HG03558 (cell line): ENCODE measurements around the gene ZCCHC14.

Source experiments
- ATAC-seq: cut with Tn5 transposase; IDR thresholded peaks from one replicate; pipeline ENCODE4 v1.9.1; 2021; ENCODE audit warnings: moderate number of reproducible peaks; ENCODE audit not compliant: unreplicated experiment; ENCODE audit errors: extremely low read depth

Gene ZCCHC14

DNA sequence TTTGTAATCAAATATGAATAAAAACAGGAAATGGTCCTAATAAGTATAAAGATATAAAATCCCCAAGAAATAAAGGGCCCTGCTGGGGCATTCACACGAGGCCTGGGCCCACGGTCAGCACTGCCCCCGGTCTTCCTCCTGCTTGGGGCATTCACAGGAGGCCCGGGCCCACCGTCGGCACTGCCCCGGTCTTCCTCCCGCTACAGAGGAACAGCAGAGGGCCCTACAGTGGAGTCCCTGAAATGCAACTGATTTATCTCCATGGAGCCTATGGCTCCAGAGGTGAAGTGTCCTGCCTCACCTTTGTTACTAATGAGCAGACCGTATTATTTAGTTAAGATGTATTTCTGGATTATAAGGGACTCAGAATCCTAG lies 54.2 kb downstream of the ZCCHC14 start:
- ATAC-seq, result no peak

DNA sequence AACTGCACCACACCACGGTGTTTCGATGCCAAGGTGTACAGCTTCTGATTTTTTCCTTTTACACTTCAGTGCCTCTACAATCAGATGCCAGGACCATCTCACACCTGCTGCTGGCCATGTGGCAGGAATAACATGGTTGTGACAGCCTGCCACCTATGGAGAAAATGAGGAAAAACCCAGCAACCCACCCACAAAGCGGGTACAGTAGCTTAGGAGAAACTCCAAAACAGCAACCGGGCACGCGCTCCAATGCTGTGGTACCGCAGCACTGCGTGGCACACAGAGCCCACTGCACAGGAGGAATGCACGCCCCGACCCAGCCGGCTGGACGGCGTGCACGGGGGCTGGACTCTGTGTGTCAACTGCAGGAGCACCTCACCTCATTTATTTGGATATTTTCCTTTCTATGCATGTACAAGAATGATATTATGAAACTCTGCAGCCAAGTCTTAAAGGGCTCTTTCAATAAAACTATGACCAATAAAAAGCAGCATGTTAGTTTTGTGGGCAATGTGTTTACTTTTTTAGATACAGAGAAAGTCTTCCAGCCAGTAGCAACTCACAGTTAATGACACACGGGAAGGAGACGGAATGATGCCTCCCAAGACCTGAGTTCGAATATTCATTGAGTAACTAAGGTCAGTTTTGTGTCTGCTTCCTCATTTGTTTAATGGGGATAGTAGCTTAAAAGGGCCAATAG lies 54.8 kb downstream of the ZCCHC14 start:
- ATAC-seq, result no peak

DNA sequence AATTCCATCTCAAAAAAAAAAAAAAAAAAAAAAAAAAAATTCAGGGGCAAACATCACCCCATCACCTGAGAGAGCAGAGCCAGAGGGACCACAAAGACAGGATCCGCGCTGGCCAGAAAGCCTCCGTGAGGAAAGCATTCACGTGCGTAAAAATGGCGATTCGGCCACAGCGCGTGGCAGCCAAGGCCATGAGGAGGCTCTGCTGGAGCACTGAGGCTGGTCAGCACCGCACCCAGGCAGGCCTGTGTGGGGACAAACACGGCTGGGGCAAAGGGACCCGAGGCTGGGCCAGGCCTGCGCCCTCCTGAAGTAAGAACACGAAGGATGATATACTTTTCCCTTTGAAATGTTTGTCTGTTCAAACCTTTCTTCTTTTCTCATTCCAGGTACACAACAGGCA lies 55.5 kb downstream of the ZCCHC14 start:
- ATAC-seq, result no peak

DNA sequence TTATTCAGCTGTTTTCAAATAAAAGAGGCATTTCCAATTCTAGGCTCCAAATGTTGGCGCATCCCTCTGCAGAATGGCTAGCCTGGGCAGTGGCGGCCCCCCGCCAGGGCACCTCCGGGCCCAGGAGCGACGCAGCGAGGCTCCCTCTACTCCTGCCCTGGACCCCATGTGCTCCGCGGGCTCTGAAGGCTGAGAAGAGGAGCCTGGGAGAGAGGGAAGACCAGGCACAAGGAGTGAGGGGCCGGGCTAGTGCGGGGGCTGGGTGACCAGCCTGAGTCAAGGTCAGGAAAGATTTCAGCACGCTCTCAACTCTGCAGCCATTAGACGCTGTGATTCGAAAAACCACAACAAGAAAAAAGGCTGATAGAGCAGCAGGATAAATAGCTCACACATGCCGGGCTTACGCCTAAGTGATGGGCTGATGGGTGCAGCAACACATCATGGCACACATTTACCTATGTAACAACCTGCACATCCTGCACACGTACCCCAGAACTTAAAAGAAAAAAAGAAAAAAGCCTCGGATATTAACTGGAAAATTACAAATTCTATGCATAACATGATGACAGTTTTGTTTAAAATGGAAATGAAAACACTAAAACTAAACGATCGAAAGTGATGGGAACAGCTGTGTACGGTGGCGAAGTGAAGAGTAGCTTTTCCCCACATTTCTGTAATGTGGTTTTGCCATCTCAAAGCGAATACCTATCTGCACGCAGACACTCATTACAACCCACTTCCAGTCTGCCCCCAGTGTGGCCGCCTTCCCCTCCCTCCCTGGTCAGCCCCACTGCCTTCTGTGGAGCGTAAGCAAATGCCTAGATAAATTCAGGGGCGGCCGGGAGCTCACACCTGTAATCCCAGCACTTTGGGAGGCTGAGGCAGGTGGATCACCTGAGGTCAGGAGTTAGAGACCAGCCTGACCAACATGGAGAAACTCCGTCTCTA lies 56.3 kb downstream of the ZCCHC14 start:
- no peak for ATAC-seq

DNA sequence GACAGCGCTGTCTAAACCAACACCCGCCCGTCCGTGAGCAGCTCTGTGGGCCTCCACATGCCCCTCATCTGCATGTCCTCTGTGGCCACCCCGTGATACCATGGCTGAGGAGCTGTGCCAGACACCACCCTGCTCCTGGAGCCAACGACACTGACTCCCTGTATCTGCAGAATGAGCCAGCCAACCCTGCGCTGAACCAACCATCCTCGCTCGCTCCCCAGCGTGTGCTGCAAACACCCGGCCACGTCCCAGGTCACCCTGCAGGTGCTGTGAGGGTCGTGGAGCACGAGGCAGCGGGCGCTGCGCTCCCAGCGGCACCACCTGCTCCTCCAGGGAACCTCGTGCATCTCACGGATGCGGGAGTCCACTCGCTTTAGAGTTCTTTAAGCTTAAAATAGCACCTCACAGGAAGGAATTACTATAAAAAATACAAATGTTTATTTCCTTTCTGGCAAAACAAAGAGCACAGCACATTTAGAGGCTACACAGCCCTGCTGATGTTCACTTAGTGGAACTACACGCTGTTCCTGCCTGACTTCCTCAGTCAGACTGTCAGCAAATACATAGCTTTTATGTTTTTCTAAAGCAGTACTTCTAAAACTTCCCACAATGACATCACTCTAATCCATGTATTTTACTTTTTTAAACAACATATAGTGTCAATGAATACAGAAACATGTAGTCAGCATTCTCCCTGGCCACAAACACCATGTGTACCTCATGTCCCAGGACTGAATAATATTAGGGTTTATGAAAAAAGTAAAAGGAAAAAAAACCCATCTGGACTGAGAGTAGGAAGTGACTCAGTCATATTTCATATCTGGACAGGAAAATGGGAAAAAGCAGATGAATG lies 57.2 kb downstream of the ZCCHC14 start:
- ATAC-seq, result no peak

DNA sequence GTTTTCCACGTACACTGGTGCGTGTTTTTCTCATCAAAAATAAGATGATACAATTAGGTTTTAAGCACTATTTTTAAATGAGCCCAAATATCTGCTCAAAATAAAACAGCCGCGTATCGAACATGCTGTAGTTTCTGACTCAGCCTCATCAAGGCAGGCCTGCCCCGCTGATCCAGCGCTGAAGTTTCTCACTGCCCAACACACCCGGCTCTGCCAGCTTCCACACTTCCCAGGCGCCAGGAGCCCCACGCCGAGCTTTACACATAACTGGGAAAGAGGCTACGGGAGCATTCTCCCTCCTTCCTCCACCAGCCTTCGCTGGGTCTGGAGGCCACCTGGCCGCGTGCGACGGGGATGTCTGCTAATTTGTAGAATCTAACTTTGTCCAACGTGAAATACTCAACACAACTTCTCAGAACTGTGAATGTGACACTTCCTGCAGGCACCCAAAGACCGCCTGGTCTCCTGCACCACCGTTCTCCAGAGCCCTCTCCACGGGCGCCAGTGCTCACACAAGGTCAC lies 58.6 kb downstream of the ZCCHC14 start:
- no peak for ATAC-seq

DNA sequence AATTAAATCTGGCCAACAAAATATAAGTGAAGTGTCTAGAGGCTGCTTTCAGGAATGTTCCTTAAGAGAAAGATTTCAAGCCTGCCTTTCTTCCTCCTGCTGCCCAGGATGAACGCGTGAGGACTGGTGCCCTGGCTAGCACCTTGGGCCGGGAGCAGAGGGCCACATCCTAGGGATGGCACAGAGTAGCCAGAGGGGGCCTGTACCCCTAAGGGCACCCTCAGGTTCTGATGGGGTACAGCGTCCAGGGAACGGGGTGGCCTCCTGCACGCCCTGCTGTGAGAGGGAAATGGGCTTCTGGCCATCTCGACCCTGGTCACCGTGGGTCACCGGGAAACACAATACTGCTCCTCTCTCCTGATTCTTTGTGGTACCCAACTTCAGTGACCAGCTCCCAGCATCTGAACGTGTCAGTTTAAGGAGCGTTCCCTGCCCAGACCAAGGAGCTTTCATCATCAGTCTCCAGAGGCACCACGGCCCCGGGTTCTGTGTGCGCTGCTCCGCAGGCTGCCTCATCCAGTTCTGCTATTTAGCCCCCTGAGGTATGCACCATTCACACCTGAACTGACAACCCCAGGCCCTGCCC lies 60.4 kb downstream of the ZCCHC14 start:
- ATAC-seq, result no peak

DNA sequence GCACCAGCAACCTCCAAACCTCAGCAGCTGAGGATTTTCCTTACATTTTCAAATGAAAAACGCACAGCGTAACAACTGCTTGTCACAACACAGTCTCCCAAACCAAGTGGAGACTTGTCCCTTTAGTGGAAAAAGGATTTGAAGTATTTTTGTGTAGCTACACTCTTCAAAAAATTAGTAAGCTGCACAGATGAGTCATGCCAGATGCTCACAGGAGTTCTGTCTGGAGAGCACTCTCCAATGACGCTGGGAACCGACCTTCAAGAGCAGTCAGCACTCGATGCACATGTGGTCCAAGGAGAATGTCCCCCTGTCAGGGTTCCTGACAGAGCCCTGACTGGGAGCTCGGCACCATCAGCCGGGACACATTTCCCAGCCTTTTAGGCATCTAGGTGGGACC lies 60.9 kb downstream of the ZCCHC14 start:
- no peak for ATAC-seq

DNA sequence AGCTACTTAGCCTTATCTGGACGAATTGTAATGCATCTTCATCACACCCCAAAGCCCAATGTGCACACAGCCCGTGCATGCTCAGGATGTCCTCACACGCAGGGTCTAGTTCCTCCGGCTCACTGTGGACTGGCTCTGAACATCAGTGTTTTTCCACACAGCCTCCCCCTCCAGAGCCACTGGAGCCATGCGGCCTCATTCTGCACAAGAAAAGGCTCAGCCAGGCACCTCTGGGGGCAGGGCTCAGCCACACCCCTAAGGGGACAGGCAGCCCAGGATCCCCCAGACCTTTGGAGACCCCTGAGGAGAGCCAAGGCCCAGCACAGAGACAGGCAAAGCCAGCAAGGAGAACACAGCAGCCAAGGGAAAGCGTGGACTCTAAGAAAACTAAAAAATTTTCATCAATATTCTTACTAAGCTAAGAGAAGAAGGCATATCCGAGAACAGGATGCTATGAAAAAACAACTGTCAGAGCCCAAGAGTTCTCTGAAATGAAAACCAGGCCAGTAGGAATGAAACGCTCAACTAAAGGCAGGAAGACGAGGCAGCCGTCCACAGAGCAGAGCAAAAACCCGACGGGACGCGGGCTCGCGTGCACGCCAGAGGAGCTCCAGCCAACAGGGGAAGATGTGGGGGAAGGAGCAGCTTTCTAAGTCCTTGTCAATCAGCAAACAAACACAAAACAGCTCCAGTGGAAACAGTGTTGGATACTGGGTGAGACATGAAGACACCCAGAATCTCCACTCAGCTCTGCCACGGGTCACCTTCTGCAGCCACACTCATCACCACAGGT lies 66.2 kb downstream of the ZCCHC14 start:
- no peak for ATAC-seq

DNA sequence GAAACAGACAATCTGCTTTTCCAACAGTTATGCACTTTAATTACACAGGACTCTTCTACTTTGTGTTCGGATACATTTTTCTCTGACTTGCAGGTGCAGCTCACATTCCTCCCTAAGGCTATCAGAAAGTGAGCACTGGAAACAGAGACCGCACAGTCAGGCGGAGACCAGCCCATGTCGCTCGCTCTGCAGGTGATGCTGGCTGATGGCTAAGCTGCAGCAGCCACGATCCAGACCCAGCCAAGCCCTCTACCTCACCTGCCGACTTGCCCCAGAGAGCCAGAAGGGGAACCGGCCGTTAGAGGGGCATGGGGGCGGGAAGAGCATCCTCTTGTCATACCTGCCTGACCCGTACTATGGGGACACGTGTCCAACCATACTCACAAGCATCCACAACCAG lies 66.9 kb downstream of the ZCCHC14 start:
- ATAC-seq, result no peak

DNA sequence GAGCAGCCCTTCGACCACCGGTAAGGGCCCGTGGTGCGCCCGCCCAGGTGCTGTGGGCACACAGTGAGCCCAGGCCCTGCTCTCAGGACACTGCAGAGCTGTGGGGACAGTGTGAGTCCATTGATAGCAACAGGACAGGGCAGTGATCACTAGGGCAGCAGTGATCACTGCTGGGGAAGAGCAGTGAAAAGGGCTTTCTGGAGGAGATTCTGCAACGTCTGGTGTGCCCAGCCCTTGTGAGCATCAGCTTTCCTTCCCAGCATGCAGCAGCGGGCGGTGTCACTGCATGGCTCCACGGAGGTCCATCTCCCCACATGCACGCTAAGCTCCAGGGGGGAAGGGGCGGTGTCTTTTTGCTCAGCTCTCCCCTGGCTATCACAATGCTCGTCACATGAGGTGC lies 68.6 kb downstream of the ZCCHC14 start:
- no peak for ATAC-seq

DNA sequence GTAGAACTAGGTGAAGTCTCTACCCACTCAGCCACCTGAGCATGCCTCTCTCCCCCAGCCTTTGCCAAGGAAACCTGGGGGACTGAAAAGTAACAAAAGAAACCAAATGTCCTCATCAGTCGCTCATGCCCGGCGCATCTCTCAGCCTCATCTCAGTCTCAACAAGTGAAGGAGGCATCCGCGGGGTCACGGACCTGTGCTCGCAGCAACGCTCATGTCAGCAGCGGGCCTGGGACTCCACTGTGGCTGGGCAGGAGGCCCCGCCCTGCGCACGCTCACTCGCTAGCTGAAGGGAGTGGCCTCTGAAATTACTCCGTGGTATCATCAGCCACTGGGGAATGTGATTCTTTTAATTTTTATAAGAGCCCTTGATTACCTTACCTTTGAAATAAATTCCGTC lies 69.4 kb downstream of the ZCCHC14 start:
- ATAC-seq, result no peak

DNA sequence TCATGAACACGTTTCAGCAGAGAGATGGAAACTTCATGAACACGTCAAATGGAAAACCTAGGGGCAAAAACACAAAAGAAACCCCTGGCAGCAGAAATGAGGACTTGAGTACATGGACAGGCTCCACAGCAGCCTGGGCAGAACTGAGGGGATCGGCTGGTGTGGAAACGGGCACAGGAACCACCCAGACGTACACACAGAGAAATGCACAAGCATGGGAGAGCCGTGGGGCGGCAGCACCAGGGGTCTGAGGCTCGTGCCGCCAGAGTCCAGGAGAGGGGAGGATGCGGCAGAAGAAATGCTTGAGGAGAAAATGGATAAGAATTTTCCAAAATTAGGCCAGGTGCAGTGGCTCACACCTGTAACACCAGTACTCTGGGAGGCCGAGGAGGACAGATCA lies 70.7 kb downstream of the ZCCHC14 start:
- no peak for ATAC-seq

DNA sequence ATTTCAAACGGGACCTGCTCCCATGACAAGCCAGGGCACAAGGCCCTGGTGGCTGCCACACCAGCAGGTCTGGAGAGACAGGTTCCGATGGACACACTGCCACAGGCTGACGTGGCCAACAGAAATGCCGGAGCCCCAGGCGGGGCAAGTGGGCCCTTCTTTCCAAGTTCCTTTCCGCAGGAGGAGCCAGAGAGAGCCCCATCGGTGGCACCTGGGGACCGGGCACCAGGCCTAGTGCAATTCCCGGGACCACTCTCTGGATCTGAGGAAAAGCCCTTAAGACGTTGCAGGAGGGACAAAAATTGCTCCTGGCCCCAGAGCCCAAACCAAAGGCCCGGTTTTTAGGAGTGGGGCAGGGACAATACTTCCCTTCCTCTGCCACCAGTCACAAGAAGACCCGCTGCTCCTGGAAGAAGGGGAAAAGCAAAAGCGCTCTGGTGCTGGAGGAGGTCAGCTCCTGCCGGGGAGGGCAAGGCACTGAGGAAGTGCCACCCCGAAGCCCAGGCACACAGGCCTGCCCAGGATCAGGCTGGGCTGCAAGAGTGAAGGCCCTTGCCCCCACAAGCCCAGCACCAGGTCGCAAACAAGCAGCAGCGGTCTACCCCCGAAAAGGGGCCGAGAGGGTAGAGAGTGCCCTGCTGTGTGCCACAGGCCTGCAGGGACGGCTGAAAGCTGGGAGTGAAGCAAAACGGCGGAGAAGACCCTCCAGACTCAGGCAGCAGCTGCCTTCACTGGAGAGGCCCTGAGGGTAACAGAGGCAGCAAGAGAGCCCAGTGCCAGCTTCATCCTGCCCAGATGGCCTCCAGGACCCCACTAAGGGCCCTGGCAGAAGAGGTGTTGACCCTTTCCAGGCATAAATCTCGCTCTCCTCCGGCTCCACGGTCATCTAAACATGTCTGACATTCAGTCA lies 71.6 kb downstream of the ZCCHC14 start:
- ATAC-seq, result no peak

DNA sequence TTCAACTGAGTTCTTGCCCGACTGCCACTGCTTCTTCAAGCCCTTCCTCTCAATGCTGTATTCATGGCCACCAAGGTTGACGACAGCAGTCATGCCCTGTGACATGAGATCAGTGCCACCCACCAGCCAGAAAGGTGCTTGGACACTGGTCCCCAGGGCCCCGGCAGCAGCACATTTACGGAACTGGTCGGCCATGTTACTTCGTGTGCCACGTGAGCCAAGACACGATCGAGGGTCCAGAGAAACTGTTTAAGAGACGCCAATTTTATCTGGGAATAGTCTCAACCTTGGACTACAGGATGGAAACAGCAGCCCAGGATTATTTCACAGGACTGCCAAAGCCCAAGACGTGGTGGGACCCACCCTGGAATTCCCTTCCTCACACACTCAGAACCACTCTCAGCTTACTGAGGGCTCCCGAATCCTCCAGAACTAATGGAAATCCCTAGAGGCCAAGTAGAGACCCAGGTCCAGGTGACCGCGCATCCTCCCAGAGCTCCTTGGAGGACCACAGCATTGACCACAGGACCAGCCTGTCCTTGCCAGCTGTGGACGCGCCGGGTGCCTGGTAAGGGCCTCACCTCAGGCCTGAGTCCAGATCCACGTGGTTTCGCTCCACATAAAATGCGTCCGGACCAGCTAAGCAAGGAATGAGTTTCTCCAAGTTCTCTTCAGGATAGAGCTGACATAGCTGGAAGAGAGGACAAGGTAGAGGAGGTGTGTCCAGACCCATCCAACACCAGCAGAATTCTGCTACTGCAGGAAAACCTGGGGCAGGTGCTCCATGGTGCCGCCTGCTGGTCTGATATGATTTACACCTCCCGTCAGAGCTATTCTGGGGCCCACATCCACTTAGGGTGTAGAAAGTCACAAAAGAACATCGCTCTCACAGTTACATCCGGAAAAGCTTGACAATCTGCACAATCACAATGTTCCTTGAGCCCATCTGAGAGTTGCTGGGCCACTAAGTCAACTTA lies 72.5 kb downstream of the ZCCHC14 start:
- no peak for ATAC-seq

DNA sequence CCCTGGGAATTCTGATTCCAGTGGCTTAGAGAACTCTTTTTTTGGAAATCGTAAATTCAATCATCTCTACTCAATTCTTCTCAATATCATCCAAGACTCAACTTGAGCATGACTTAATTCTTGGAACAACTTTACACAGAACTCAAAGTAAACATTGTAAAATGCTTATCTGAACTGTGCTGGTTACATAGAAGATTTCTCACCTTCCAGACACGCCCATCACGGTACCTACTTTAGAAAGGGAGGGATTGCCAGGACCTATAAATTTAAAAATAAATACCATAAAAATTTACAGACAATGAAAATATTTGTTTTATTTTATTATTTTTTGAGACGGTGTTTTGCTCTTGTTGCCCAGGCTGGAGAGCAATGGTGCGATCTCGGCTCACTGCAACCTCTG lies 74.2 kb downstream of the ZCCHC14 start:
- no peak for ATAC-seq

DNA sequence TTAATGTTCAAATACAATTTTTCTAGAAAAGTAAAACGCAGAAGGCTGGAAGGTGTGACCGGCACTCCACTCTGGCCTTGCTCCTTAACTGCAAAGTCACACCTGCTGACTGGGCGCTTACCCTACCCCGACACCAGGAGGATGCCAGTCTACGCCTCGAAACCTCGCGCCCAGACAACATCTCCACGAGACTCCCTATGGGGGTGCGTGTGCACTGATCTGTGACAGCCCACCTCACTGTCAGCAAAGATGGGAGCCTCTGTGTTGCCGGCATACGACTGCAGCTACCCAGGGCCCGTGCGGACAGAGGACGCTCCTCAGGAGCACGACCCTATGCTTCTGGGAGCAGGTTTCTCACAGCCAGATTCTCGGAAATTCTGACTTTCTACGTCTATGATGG lies 74.6 kb downstream of the ZCCHC14 start:
- no peak for ATAC-seq
